ENCODE measurements around the gene B4GALT3. TPM values are rescaled to one million over a fixed set of nuclear protein-coding genes. Genes with fewer than 3 reads are reported as not detected.

Gene B4GALT3
- total and polyA plus RNA-seq, 9 of the 15 experiments (the other 6 are each of a cell fraction or from before 2014, with no cell fraction given), result 31.2 to 103 (median 46.1) TPM

DNA sequence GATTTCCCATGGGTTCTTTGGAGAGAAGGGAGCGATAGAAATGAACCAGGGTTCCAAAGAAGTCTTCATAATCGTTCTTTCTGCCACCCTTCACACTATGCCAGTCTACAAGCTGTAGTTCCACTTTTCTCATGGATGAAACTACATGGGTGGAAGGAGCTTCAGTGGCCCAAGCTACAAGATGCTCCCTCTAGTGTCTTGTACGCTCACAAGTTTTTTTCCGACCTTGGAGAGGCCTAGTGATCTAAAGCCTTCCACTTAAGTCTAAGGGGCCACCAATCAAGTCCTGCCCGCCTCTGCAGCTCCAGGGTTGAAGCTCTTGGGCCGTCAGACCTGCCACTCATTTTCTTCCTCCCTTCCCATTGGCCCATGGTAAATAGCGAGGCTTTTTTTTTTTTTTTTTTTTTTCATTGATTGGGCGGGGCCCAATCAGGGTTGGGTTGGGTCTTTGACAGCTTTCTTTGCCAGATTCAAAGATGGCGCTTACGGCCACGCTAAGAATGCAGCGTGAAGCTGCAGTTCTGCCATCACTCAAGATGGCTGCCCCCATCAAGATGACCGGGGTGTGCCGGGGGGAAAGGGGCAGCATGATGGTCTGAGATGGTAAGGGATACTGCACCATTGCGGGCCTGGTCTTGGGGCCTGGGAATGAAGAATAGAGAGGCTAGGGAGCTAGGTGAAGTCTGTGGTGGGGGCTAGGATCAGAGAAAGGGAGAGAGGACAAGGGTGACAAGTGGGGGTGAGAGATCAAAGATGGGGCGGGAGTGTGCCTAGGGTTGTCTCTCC lies 48.4 kb upstream of the B4GALT3 start, which contains the start of gene TOMM40L (continued):
- no peak for TF ChIP-seq E4F1 (CRISPR knock-in tag; IDR thresholded peaks at IDR 0.05; ENCODE audit: borderline replicate concordance)
- TF ChIP-seq ERF (CRISPR knock-in tag; IDR thresholded peaks at IDR 0.05), result no peak
- TF ChIP-seq, protein P1, sequence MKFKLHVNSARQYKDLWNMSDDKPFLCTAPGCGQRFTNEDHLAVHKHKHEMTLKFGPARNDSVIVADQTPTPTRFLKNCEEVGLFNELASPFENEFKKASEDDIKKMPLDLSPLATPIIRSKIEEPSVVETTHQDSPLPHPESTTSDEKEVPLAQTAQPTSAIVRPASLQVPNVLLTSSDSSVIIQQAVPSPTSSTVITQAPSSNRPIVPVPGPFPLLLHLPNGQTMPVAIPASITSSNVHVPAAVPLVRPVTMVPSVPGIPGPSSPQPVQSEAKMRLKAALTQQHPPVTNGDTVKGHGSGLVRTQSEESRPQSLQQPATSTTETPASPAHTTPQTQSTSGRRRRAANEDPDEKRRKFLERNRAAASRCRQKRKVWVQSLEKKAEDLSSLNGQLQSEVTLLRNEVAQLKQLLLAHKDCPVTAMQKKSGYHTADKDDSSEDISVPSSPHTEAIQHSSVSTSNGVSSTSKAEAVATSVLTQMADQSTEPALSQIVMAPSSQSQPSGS (CRISPR knock-in tag; IDR thresholded peaks at IDR 0.05), result no peak
- no peak for TF ChIP-seq SRSF1 (IDR thresholded peaks at IDR 0.05; ENCODE audit: low read depth, low read length)
- no peak for TF ChIP-seq NONO (IDR thresholded peaks at IDR 0.05; ENCODE audit: low read depth in 2 of 2, low read length in 1 of 2)
- TF ChIP-seq, protein P2, sequence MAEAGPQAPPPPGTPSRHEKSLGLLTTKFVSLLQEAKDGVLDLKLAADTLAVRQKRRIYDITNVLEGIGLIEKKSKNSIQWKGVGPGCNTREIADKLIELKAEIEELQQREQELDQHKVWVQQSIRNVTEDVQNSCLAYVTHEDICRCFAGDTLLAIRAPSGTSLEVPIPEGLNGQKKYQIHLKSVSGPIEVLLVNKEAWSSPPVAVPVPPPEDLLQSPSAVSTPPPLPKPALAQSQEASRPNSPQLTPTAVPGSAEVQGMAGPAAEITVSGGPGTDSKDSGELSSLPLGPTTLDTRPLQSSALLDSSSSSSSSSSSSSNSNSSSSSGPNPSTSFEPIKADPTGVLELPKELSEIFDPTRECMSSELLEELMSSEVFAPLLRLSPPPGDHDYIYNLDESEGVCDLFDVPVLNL (CRISPR knock-in tag; IDR thresholded peaks at IDR 0.05; ENCODE audit: low read depth), result no peak
- TF ChIP-seq ZNF121 (CRISPR knock-in tag; conservative IDR thresholded peaks at IDR 0.05), result no peak
- no peak for TF ChIP-seq ETV6 (IDR thresholded peaks at IDR 0.05; ENCODE audit: borderline replicate concordance in 1 of 2, low read depth in 2 of 2, low read length in 1 of 2)
- no peak for TF ChIP-seq ETV6 (CRISPR knock-in tag; IDR thresholded peaks at IDR 0.05; ENCODE audit: borderline replicate concordance)
- no peak for TF ChIP-seq BMI1 (IDR thresholded peaks at IDR 0.05; ENCODE audit: low read length)
- no peak for TF ChIP-seq KDM2B (CRISPR knock-in tag; IDR thresholded peaks at IDR 0.05)
- 0 out of 2 replicates have a peak, but pooled peaks have one; percentile 6 for TF ChIP-seq ZKSCAN1 (IDR thresholded peaks at IDR 0.05; ENCODE audit: low read depth, low read length)
- no peak for TF ChIP-seq ZNF778 (CRISPR knock-in tag; IDR thresholded peaks at IDR 0.05)
- peak; percentile 65; the same call in 1 of the 2 replicates for TF ChIP-seq HDAC2 (IDR thresholded peaks at IDR 0.05)
- no peak for TF ChIP-seq PTTG1 (tag; IDR thresholded peaks at IDR 0.05; ENCODE audit: low read depth)
- TF ChIP-seq ILF3 (IDR thresholded peaks at IDR 0.05; ENCODE audit: borderline replicate concordance), result no peak
- TF ChIP-seq PHF20 (IDR thresholded peaks at IDR 0.05; ENCODE audit: partially characterized antibody), result peak; percentile 66
- no peak for TF ChIP-seq ZNF785 (CRISPR knock-in tag; IDR thresholded peaks at IDR 0.05)
- no peak for TF ChIP-seq ZNF589 (CRISPR knock-in tag; IDR thresholded peaks at IDR 0.05; ENCODE audit: low read depth)
- peak; percentile 69; the same call in 1 of the 2 replicates for TF ChIP-seq ZBTB7A (IDR thresholded peaks at IDR 0.05; ENCODE audit: borderline replicate concordance, control insufficient read depth, low read depth, low read length)
- TF ChIP-seq ZBTB1 (CRISPR knock-in tag; IDR thresholded peaks at IDR 0.05; ENCODE audit: borderline replicate concordance, low read depth), result no peak
- TF ChIP-seq COPS2 (conservative IDR thresholded peaks at IDR 0.05), result no peak
- no peak for TF ChIP-seq ZEB2 (IDR thresholded peaks at IDR 0.05)
- no peak for TF ChIP-seq CBX8 (IDR thresholded peaks at IDR 0.05; ENCODE audit: borderline replicate concordance, extremely low read depth, low read depth, low read length, poor library complexity, severe bottlenecking)
- TF ChIP-seq TAL1 (IDR thresholded peaks at IDR 0.05), result no peak

Data from K562 (cell line).